ENCODE results near the gene TRIM67. TPM values are rescaled to one million over a fixed set of nuclear protein-coding genes. Genes with fewer than 3 reads are reported as not detected.

The TRIM67 gene
- total and polyA plus RNA-seq, 2 donors (not counting 1 experiment from before 2014, with no cell fraction given): not detected

GRCh38 chr1:231188072-231188471 is 26.2 kb downstream of the TRIM67 start:
- no peak overlapping the region for H3K4me3 ChIP-seq (ENCODE audit: control extremely low read depth in 1 of 5, extremely low read depth in 1 of 5, insufficient read depth in 1 of 5, low read depth in 2 of 5, low read length in 4 of 5)
- POLR2A ChIA-PET: no interaction called here
- H3K9ac ChIP-seq (ENCODE audit: low read length): no peak overlapping the region
- H3K4me2 ChIP-seq (replicated peaks; ENCODE audit: low read depth, low read length, poor library complexity, severe bottlenecking): no peak overlapping the region
- peaks cover 0 to 44% (median 1%) of the 10 kb centered on the region in 4 experiments for H3K27me3 ChIP-seq (replicated peaks in 1 of 4; ENCODE audit: control extremely low read depth in 1 of 4, control insufficient read depth in 3 of 4, insufficient read depth in 4 of 4, low read length in 3 of 4)
- no peaks in the 10 kb centered on the region for H4K20me1 ChIP-seq (ENCODE audit: control insufficient read depth, insufficient read depth, low read length, poor library complexity, severe bottlenecking)
- Mint-ChIP-seq H3K9me3 (ENCODE audit: insufficient read depth) (no peaks in the 10 kb centered on the region), H3K4me1 (no peaks in the 10 kb centered on the region), H3K27me3 (peaks cover 43% of the 10 kb centered on the region), H3K4me3 (no peak overlapping the region), H3K27ac (no peak overlapping the region)
- no peaks in the 10 kb centered on the region for H3K4me1 ChIP-seq (ENCODE audit: control insufficient read depth in 2 of 2, insufficient read depth in 2 of 2, low read length in 2 of 2)
- DNase-seq (no peak), ATAC-seq (ENCODE audit: low read depth) (no peak)
- intact Hi-C loops (cut with micrococcal nuclease): no loop called here
- H3K36me3 ChIP-seq (replicated peaks in 1 of 2; ENCODE audit: control extremely low read depth in 1 of 2, control insufficient read depth in 1 of 2, extremely low read depth in 1 of 2, insufficient read depth in 2 of 2, low read length in 1 of 2): no peaks in the 10 kb centered on the region
- no peak overlapping the region for H3K27ac ChIP-seq (ENCODE audit: low read length in 2 of 2)
- peaks cover 0 to 9% (median 0%) of the 10 kb centered on the region in 3 donors for H3K9me3 ChIP-seq (ENCODE audit: control extremely low read depth in 1 of 3, control insufficient read depth in 2 of 3, insufficient read depth in 1 of 3, low read length in 2 of 3)
- WGBS (ENCODE audit: insufficient coverage): 68% methylated on average over 2 of the region's 3 CpGs
- CTCF ChIA-PET: no interaction called here
- H2AFZ ChIP-seq (ENCODE audit: insufficient read depth, low read depth, low read length, poor library complexity, severe bottlenecking): no peak overlapping the region
- TF ChIP-seq EZH2 (IDR thresholded peaks at IDR 0.05; ENCODE audit: borderline replicate concordance, insufficient read depth, low read depth, low read length, poor library complexity, severe bottlenecking): no peak
- H3K79me2 ChIP-seq (ENCODE audit: control insufficient read depth, insufficient read depth, low read length): no peaks in the 10 kb centered on the region

- H3K27ac ChIP-seq (ENCODE audit: low read length in 2 of 2): no peak overlapping the region
- no peak overlapping the region for H3K4me2 ChIP-seq (replicated peaks; ENCODE audit: low read depth, low read length, poor library complexity, severe bottlenecking)
- WGBS (ENCODE audit: insufficient coverage): 96% methylated on average over 7 of the region's 7 CpGs
- Mint-ChIP-seq H3K4me1 (no peaks in the 10 kb centered on the region), H3K27ac (no peak overlapping the region), H3K4me3 (no peak overlapping the region), H3K27me3 (peaks cover 47% of the 10 kb centered on the region), H3K9me3 (ENCODE audit: insufficient read depth) (no peaks in the 10 kb centered on the region)
- ATAC-seq (ENCODE audit: low read depth) (no peak), DNase-seq (no peak)
- intact Hi-C loops (cut with micrococcal nuclease): no loop called here
- no peak overlapping the region for H3K4me3 ChIP-seq (ENCODE audit: control extremely low read depth in 1 of 5, extremely low read depth in 1 of 5, insufficient read depth in 1 of 5, low read depth in 2 of 5, low read length in 4 of 5)
- no peaks in the 10 kb centered on the region for H3K4me1 ChIP-seq (ENCODE audit: control insufficient read depth in 2 of 2, insufficient read depth in 2 of 2, low read length in 2 of 2)
- no peaks in the 10 kb centered on the region for H3K79me2 ChIP-seq (ENCODE audit: control insufficient read depth, insufficient read depth, low read length)
- H3K27me3 ChIP-seq (replicated peaks in 1 of 4; ENCODE audit: control extremely low read depth in 1 of 4, control insufficient read depth in 3 of 4, insufficient read depth in 4 of 4, low read length in 3 of 4): peaks cover 0 to 41% (median 1%) of the 10 kb centered on the region in 4 experiments
- CTCF ChIA-PET: no interaction called here
- TF ChIP-seq EZH2 (IDR thresholded peaks at IDR 0.05; ENCODE audit: borderline replicate concordance, insufficient read depth, low read depth, low read length, poor library complexity, severe bottlenecking) (no peak), CTCF (IDR thresholded peaks at IDR 0.05) (no peak)
- H3K9ac ChIP-seq (ENCODE audit: low read length): no peak overlapping the region
- H3K9me3 ChIP-seq (ENCODE audit: control extremely low read depth in 1 of 3, control insufficient read depth in 2 of 3, insufficient read depth in 1 of 3, low read length in 2 of 3): peaks cover 0 to 9% (median 0%) of the 10 kb centered on the region in 3 donors
- H3K36me3 ChIP-seq (replicated peaks in 1 of 2; ENCODE audit: control extremely low read depth in 1 of 2, control insufficient read depth in 1 of 2, extremely low read depth in 1 of 2, insufficient read depth in 2 of 2, low read length in 1 of 2): no peaks in the 10 kb centered on the region
- POLR2A ChIA-PET: no interaction called here
- H2AFZ ChIP-seq (ENCODE audit: insufficient read depth, low read depth, low read length, poor library complexity, severe bottlenecking): no peak overlapping the region
- no peaks in the 10 kb centered on the region for H4K20me1 ChIP-seq (ENCODE audit: control insufficient read depth, insufficient read depth, low read length, poor library complexity, severe bottlenecking)
These were observed 26.9 kb downstream of the TRIM67 start for GRCh38 chr1:231188768-231189167.
